B cell (primary cell): ENCODE measurements around the gene GNAI2.

Experiments used
- EZH2 ChIP-seq: IDR thresholded peaks from 2 replicates; pipeline ENCODE4 v1.6.1; 2012; ENCODE audit warnings: borderline replicate concordance, low read depth, mild to moderate bottlenecking, moderate library complexity, low read length; ENCODE audit not compliant: insufficient read depth, poor library complexity, severe bottlenecking
- TF ChIP-seq, protein P1 (sequence below): fragments of 200-600 bp; IDR thresholded peaks from one replicate; pipeline ENCODE4 v1.8.0; 2022; ENCODE audit warnings: antibody characterized with exemption, mild to moderate bottlenecking

DNA sequence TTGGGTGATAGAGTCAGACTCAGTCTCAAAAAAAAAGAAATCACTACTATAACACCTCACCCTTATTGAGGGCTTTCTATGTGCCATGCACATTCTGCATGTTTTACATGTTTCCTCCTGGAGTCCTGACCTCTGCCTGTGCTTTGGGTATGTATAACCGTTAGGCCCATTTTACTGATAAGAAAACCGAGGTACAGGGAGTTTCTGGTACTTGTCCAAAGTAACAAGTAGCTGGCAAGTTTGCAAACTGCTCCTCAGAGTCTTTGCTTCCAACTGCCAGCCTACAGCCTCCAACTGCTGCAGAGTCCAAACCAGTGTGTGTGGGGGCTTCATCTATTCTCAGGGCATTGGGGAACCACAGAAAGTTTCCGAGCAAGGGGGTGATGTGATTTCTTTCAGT, 3.7 kb upstream of the GNAI2 start:
- no peak for TF ChIP-seq EZH2
- TF ChIP-seq, protein P1, sequence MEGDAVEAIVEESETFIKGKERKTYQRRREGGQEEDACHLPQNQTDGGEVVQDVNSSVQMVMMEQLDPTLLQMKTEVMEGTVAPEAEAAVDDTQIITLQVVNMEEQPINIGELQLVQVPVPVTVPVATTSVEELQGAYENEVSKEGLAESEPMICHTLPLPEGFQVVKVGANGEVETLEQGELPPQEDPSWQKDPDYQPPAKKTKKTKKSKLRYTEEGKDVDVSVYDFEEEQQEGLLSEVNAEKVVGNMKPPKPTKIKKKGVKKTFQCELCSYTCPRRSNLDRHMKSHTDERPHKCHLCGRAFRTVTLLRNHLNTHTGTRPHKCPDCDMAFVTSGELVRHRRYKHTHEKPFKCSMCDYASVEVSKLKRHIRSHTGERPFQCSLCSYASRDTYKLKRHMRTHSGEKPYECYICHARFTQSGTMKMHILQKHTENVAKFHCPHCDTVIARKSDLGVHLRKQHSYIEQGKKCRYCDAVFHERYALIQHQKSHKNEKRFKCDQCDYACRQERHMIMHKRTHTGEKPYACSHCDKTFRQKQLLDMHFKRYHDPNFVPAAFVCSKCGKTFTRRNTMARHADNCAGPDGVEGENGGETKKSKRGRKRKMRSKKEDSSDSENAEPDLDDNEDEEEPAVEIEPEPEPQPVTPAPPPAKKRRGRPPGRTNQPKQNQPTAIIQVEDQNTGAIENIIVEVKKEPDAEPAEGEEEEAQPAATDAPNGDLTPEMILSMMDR = no peak
